Neuronal stem cell (in vitro differentiated cells): ENCODE measurements around the gene DOHH.

Experiments used
- DNase-seq: peaks from one replicate; pipeline ENCODE4 v3.0.0-alpha.2; 2013; ENCODE audit warnings: low spot score
- H2AFZ ChIP-seq: one replicate; pipeline ENCODE4 v1.6.1; 2013; ENCODE audit warnings: mild to moderate bottlenecking, low read length, inconsistent platforms
- H2AK5ac ChIP-seq: 2 replicates; pipeline ENCODE4 v1.6.1; 2013; ENCODE audit warnings: low read depth, mild to moderate bottlenecking, inconsistent platforms, low read length, moderate library complexity, mixed read lengths
- H2BK120ac ChIP-seq: 2 replicates; pipeline ENCODE4 v1.6.1; 2013; ENCODE audit warnings: low read depth, mild to moderate bottlenecking, inconsistent platforms, low read length, moderate library complexity, mixed read lengths
- H2BK12ac ChIP-seq: one replicate; pipeline ENCODE4 v1.6.1; 2013; ENCODE audit warnings: low read length, inconsistent platforms
- H2BK15ac ChIP-seq: 2 replicates; pipeline ENCODE4 v1.6.1; 2013; ENCODE audit warnings: mild to moderate bottlenecking, low read length, inconsistent platforms, mixed read lengths
- H2BK5ac ChIP-seq: one replicate; pipeline ENCODE4 v1.6.1; 2013; ENCODE audit warnings: inconsistent platforms, mild to moderate bottlenecking, low read length, moderate library complexity
- H3K14ac ChIP-seq: one replicate; pipeline ENCODE4 v1.6.1; 2013; ENCODE audit warnings: low read length, inconsistent platforms
- H3K18ac ChIP-seq: 2 replicates; pipeline ENCODE4 v1.6.1; 2013; ENCODE audit warnings: low read length, inconsistent platforms
- H3K23ac ChIP-seq: 2 replicates; pipeline ENCODE4 v1.6.1; 2013; ENCODE audit warnings: low read depth, mild to moderate bottlenecking, mixed read lengths, low read length, inconsistent platforms; ENCODE audit not compliant: poor library complexity
- H3K27ac ChIP-seq: replicated peaks from 3 replicates; pipeline ENCODE4 v1.5.1; 2013; ENCODE audit warnings: low read length, inconsistent platforms
- H3K27me3 ChIP-seq, 3 experiments: 2 replicates each; pipeline ENCODE4 v1.6.1; 2013; ENCODE audit warnings: low read length in 3 of 3, mild to moderate bottlenecking in 2 of 3, inconsistent platforms in 1 of 3, low read depth in 1 of 3, mixed read lengths in 1 of 3, moderate library complexity in 1 of 3; ENCODE audit not compliant: control insufficient read depth in 3 of 3, insufficient read depth in 3 of 3
- H3K36me3 ChIP-seq, 2 donors: replicated peaks in 1 of 2; 2 replicates each; pipeline ENCODE4 v1.6.1; 2013; ENCODE audit warnings: low read length in 2 of 2; ENCODE audit not compliant: control insufficient read depth in 2 of 2, insufficient read depth in 2 of 2
- H3K4ac ChIP-seq: 2 replicates; pipeline ENCODE4 v1.6.1; 2013; ENCODE audit warnings: inconsistent platforms, mild to moderate bottlenecking, low read length, moderate library complexity
- H3K4me1 ChIP-seq, 2 donors: 1 replicate in 1 of 2; 2 replicates in 1 of 2; pipeline ENCODE4 v1.6.1; 2013; ENCODE audit warnings: low read length in 2 of 2, low read depth in 1 of 2; ENCODE audit not compliant: control insufficient read depth in 2 of 2, insufficient read depth in 1 of 2
- H3K4me2 ChIP-seq: one replicate; pipeline ENCODE4 v1.6.1; 2013; ENCODE audit warnings: mild to moderate bottlenecking, low read length, inconsistent platforms; ENCODE audit not compliant: insufficient read depth, poor library complexity, severe bottlenecking
- H3K4me3 ChIP-seq, 2 donors: 2 replicates each; pipeline ENCODE4 v1.5.1; 2013; ENCODE audit warnings: low read length in 2 of 2, mild to moderate bottlenecking in 2 of 2, inconsistent platforms in 1 of 2, moderate library complexity in 1 of 2
- H3K79me1 ChIP-seq: one replicate; pipeline ENCODE4 v1.6.1; 2013; ENCODE audit warnings: low read depth, mild to moderate bottlenecking, inconsistent platforms, low read length, moderate library complexity
- H3K9ac ChIP-seq: one replicate; pipeline ENCODE4 v1.6.1; 2013; ENCODE audit warnings: mild to moderate bottlenecking, low read depth, low read length, inconsistent platforms; ENCODE audit not compliant: poor library complexity
- H3K9me3 ChIP-seq, 2 donors: replicated peaks in 1 of 2; 2 replicates each; pipeline versions ENCODE3 to v1.6.1; 2013; ENCODE audit warnings: low read length in 2 of 2, mild to moderate bottlenecking in 2 of 2, inconsistent platforms in 1 of 2, low read depth in 1 of 2, mixed read lengths in 1 of 2, moderate library complexity in 1 of 2; ENCODE audit not compliant: control insufficient read depth in 2 of 2, insufficient read depth in 1 of 2
- H4K8ac ChIP-seq: one replicate; pipeline ENCODE4 v1.6.1; 2013; ENCODE audit warnings: low read depth, mild to moderate bottlenecking, inconsistent platforms, low read length, moderate library complexity
- H4K91ac ChIP-seq: one replicate; pipeline ENCODE4 v1.6.1; 2013; ENCODE audit warnings: low read length, low read depth, mild to moderate bottlenecking, inconsistent platforms; ENCODE audit not compliant: poor library complexity
- WGBS, 2 donors: extraction: QIAGEN DNeasy Blood & Tissue Kit; methylation state at CpG; one replicate each; pipeline ENCODE4 v1.1.7; 2013; ENCODE audit warnings: missing lambda C conversion rate in 2 of 2, mixed read lengths in 1 of 2; ENCODE audit not compliant: insufficient read length in 2 of 2, insufficient replicate concordance in 1 of 2; ENCODE audit errors: extremely low coverage in 2 of 2; 5-methylcytosine and 5-hydroxymethylcytosine counted together

Gene DOHH

GRCh38 chr19:3499738-3500428 is 591 bp downstream of the DOHH start:
- H4K8ac ChIP-seq, result no peak overlapping the region
- peaks cover 0 to 2% of the 10 kb centered on the region in 2 donors for H3K9me3 ChIP-seq
- peak overlapping the region; percentile 93 for H3K9ac ChIP-seq
- H4K91ac ChIP-seq, result no peak overlapping the region
- H3K79me1 ChIP-seq, result peaks cover 5% of the 10 kb centered on the region
- H3K4me1 ChIP-seq, result peaks cover 0 to 5% of the 10 kb centered on the region in 2 donors
- H3K23ac ChIP-seq, result peak overlapping the region; percentile 90
- H2BK120ac ChIP-seq, result no peak overlapping the region
- H3K4ac ChIP-seq, result no peak overlapping the region
- peak overlapping the region; percentile 65 to 93 for H3K4me3 ChIP-seq
- H2BK15ac ChIP-seq, result peak overlapping the region; percentile 4
- no peak for DNase-seq
- no peak overlapping the region for H2BK12ac ChIP-seq
- peak overlapping the region; percentile 96 for H2AFZ ChIP-seq
- WGBS, 2 donors, result no CpG with 5 or more reads among the region's 18 CpGs
- peak overlapping the region; percentile 30 for H2AK5ac ChIP-seq
- peak overlapping the region; percentile 2 for H3K14ac ChIP-seq
- H3K36me3 ChIP-seq, result peaks cover 8 to 24% of the 10 kb centered on the region in 2 donors
- H3K27me3 ChIP-seq, result no peaks in the 10 kb centered on the region
- H3K4me2 ChIP-seq, result peak overlapping the region; percentile 92
- H3K27ac ChIP-seq, result no peak overlapping the region
- H2BK5ac ChIP-seq, result peak overlapping the region; percentile 98
- peak overlapping the region; percentile 99 for H3K18ac ChIP-seq

GRCh38 chr19:3497757-3498520 is 2.5 kb downstream of the DOHH start:
- Histone ChIP-seq H3K4me1 (peaks cover 0 to 3% of the 10 kb centered on the region in 2 donors), H4K91ac (no peak overlapping the region), H3K18ac (no peak overlapping the region), H3K79me1 (peaks cover 5% of the 10 kb centered on the region), H3K4me3 (no peak overlapping the region), H2AK5ac (no peak overlapping the region), H3K9me3 (peaks cover 0 to 2% of the 10 kb centered on the region in 2 donors), H2AFZ (no peak overlapping the region), H3K4me2 (no peak overlapping the region), H2BK15ac (no peak overlapping the region), H3K27me3 (no peaks in the 10 kb centered on the region), H2BK5ac (no peak overlapping the region), H3K27ac (no peak overlapping the region), H3K23ac (no peak overlapping the region), H3K4ac (no peak overlapping the region), H3K14ac (no peak overlapping the region), H2BK120ac (no peak overlapping the region), H3K36me3 (peaks cover 11 to 38% of the 10 kb centered on the region in 2 donors), H3K9ac (no peak overlapping the region), H2BK12ac (no peak overlapping the region), H4K8ac (no peak overlapping the region)
- DNase-seq, result no peak
- WGBS, 2 donors, result no CpG with 5 or more reads among the region's 5 CpGs

- Histone ChIP-seq H3K18ac (no peak overlapping the region), H3K36me3 (peaks cover 15 to 46% of the 10 kb centered on the region in 2 donors), H2BK15ac (no peak overlapping the region), H3K27ac (no peak overlapping the region), H3K9ac (peak overlapping the region; percentile 57), H3K27me3 (no peaks in the 10 kb centered on the region), H2BK120ac (no peak overlapping the region), H3K23ac (no peak overlapping the region), H4K91ac (no peak overlapping the region), H3K14ac (no peak overlapping the region), H2BK5ac (no peak overlapping the region), H3K79me1 (peaks cover 5% of the 10 kb centered on the region), H3K4me3 (no peak overlapping the region), H3K4ac (no peak overlapping the region), H2AFZ (no peak overlapping the region), H4K8ac (no peak overlapping the region), H3K9me3 (peaks cover 0 to 2% of the 10 kb centered on the region in 2 donors), H2AK5ac (no peak overlapping the region), H3K4me1 (peaks cover 0 to 3% of the 10 kb centered on the region in 2 donors), H2BK12ac (no peak overlapping the region), H3K4me2 (peak overlapping the region; percentile 4)
- WGBS, 2 donors, result no CpG with 5 or more reads among the region's 32 CpGs
- no peak for DNase-seq
Measured at GRCh38 chr19:3496392-3497273, 3.8 kb downstream of the DOHH start.
